GM18498 (cell line): ENCODE results near the gene MRC1.
"Not testable (repeated sequence)": the region's sequence is repeated elsewhere in the genome, so short reads cannot be mapped to it uniquely, and the experiment has no call there.

Source experiments
- ATAC-seq: cut with Tn5 transposase; IDR thresholded peaks from one replicate; pipeline ENCODE4 v1.9.1; 2021; ENCODE audit warnings: mild to moderate bottlenecking, moderate library complexity; ENCODE audit not compliant: unreplicated experiment

The MRC1 gene

DNA sequence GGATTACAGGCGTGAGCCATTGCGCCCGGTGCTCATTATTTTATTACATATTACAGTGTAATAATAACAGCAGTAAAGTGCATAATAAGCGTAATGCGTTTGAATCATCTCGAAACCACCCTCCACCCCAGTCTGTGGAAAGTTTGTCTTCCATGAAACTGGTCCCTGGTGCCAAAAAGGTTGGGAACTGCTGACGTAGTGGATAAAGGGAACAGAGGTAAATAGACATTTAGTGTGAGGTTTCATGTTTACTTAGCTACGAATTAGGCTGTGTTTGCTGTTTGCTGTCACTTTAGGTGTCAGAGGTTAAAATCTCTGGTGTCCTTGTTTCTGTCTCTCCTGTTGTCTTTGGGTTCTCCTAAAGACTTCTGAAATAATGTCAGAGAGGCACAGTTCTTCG, 82.3 kb downstream of the MRC1 start:
- no peak for ATAC-seq

DNA sequence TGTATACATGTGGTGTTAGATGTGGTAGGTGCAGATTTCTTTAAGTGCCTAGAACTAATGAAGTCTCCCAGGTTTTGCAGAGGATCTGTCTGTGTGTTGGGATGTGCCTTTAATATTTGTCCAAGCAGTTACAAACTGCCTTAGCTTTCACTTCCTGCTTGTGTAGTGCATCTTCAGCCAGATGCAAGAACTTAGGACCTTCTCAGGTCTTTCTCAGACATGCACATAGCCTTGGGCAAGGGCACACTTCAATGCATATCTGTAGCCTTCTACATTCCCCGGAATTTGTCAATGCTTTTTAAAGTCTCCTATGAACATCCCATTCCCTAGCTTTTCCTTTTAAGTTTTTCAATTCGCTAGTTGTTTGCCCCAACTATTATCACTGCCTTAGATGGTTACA, 95.4 kb downstream of the MRC1 start:
- no peak for ATAC-seq

DNA sequence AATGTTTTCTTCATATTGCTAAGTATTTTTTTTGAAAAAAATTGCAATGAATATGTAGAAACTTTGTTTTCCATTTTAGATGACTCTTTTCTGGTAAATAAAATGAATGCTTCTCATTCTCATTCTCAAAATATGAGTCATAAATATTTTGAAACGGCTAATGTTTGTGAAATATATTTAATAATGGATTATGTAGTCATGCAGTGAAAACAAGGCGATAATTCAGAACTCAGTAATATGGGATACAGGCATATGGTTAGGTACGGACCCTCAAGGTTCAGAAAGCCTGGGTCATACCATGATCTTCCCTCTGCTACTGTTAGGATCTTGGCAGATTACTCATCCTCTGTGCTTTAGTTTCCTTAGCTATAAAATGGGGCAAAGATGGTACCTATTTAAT, 96.3 kb downstream of the MRC1 start:
- ATAC-seq = no peak

DNA sequence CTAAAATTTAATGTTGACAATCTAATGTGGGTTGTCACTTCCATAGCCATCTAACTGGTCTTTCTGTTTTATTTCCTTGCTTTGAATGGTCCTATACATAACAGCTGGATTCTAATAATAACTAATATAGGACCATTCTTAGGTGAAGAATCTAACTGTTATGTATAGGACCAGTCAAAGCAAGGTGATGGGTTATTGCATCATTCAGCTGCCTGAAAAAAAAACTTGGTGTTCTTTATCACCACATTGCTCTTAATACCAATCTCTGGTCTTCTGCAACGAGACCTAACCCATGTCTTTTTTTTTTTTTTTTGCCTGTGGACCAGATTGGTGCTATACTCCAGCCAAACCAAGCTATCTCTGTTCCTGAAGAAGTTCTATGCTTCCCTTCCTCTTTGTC, 96.9 kb downstream of the MRC1 start:
- ATAC-seq = no peak

DNA sequence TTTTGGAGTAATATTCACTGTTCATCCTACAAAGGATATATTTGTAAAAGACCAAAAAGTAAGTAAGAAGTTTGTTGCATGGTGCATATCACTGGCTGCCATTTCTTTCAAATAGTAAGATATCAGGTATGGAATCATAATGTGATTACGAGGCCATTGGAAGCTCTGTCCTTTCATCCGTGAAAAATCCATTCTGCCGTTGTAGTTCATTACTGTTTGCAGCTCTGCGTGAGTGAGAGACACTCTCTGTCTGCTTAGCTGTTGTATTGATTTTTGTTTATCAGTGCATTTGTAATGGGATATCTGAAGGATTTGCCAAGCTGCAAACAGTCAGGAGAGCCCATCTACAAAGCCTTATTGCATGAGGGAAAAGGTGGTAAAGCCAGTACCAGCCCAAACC, 98.5 kb downstream of the MRC1 start:
- no peak for ATAC-seq

DNA sequence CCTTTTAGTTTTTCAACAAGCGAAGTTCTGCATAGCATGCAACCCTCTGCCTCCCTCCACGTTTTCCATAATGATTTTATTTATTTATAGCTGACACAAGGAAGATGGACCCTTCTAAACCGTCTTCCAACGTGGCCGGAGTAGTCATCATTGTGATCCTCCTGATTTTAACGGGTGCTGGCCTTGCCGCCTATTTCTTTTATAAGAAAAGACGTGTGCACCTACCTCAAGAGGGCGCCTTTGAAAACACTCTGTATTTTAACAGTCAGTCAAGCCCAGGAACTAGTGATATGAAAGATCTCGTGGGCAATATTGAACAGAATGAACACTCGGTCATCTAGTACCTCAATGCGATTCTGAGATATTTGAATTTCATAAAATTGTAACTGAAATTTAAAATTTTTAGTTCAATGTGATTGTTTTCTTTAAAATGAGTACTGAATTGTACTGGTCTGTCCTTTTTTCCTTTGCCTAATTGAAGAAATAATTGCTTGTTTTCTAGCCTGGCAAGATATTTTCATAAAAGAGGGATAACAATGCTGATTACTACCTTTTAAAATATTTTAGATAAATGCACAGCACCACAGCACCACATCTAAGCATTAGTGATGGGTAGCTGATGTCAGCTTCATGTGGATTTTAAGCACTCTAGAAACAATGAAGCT, 101.1 kb downstream of the MRC1 start:
- no peak for ATAC-seq

DNA sequence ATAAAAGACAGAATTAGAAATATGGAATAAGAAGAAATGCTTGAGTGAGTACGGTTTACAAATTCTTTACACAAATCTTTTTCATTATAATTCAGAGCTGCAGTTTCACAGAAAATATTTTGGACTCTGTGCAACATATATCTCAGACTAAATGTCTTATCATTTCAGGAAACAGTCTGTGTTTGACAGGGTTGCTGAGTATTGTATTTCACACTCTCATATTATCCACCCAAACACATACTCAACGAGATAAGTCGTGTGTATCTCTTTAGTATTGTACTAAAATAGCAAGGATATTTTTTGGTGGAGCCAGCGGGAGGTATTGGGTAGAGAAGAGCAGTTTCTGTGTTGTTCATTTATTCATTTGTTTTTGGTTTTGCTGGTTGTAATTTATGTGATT, 103.6 kb downstream of the MRC1 start:
- no peak for ATAC-seq

DNA sequence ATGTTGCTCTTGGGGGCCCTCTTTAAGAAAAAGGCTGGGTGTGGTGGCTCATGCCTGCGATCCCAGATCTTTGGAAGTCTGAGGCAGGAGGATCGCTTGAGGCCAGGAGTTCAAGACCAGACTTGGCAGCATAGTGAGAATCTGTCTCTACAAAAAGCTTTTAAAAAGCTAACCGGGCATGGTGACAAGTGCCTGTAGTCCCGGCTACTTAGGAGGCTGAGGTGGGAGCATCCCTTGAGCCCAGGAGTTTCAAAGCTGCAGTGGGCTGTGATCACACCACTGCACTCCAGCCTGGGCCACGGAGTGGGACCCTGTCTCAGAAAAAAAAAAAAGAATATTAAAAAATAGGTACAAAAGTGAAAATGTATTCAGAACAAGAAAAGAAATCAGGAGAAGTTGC, 104.5 kb downstream of the MRC1 start:
- ATAC-seq = no peak

DNA sequence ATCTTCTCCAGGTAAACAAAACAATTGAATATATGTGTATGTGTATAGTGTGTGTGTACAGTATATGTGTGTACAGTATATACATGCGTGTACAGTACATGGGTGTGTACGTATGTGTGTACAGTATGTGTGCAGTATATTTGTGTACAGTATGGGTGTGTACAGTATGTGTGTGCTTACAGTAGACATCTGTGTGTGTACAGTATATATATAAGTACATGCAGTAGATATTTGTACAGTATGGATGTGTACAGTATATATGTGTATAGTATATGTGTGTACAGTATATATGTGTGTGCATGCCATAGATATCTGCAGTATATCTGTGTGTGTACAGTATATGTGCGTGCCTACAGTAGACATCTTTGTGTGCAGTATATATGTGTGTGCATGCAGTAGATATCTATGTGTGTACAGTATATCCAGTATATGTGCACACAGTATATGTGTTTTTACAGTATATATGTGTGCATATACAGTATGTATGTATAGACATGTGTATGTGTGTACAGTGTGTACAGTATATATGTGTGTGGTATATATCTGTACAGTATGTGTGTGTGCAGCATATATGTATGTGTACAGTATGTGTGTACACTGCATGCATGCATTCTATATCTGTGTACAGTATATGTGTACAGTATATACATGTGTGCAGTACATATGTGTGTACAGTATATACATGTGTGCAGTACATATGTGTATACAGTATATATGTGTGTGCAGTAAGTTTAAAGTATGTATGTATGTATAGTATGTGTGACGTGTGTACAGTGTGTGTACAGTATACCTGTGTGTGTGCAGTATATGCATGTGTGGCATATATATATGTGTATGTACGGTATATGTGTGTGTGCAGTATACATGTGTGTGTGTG, 105.3 kb downstream of the MRC1 start:
- no peak for ATAC-seq

DNA sequence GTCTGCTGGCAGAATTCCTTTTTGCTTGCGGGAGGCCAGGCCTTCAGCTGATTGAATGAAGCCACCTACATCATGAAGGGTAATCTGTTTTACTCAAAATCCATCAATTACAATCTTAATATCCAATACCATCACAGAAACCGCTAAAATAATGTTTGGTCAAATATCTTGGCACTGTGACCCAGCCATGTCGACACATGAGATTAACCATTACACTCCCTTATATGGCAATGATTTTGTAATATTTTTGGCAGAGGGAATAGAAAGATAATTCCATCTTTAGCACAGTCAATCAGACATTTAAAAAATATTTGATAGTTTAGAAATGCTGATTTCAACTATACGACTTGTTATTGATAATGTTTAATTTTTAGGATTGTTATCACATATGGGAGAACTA, 106.0 kb downstream of the MRC1 start:
- ATAC-seq = no peak

DNA sequence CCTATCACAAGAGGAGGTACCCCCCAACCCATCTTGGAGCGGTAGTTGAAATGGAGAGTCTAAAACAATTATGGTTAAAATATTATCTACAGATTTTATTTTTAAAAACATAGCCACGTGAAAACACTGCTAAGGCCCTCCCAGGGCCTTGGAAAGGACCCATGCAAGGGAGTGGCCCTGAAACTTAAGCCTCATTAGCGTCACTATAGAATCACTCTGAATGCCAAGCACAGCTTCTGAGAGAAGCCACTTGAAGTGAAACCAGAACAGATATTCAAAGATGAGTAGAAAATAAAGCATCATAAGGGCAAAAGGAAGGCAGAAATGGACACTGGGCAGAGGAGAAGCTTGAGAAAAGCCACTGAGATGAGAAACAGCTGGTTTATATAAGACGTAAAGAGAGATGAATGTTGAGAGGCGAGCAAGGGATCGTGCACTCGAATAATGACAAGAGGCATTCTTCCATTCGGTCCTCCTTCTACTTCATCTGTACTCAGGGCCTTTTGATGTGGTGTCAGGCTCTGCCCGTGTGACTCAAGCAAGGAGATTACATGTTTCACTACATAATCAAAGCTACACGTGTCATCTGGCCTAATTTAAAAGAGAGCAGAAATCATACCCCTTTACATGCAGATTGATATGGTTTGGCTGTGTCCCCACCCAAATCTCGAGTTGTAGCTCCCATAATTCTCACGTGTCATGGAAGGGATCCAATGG, 109.2 kb downstream of the MRC1 start:
- ATAC-seq = no peak

DNA sequence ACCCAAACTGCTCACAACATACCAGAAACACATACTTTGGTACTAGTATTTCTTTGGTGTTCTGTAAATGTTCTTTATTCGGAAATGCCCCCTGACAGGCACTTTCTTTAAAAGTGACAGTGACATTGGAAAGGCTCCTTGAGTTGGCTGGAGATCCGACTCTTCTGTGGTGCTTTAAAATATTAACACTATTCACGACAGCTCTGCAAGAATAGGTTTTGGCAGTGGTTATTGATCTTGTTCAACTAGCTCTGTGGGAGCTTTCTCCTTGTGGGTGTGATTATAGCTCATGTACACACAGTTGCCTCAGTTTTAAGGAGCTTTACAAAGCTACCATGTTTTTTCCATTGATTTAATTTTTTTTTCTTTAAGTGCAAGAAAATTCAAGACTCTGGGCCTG, 112.2 kb downstream of the MRC1 start:
- no peak for ATAC-seq

DNA sequence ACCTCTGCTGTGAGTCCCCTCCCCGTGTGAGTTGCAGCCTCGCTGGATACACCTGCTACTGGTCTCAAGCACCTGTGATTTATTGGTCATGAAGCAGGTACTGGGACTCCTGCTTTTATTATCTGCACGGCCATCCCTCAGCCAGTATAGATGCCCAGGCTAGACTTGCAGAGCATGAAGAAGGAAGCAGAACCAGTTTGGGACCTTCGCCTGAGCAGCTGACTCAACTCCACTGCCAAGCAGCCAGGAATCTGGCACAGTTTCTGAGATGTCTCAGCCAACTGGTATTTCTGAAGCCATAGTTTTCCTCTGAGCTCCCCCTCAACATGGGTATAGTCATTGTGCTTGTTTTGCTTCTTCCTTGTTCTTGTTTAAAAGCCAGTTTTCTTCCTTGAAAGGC, 114.6 kb downstream of the MRC1 start:
- no peak for ATAC-seq

DNA sequence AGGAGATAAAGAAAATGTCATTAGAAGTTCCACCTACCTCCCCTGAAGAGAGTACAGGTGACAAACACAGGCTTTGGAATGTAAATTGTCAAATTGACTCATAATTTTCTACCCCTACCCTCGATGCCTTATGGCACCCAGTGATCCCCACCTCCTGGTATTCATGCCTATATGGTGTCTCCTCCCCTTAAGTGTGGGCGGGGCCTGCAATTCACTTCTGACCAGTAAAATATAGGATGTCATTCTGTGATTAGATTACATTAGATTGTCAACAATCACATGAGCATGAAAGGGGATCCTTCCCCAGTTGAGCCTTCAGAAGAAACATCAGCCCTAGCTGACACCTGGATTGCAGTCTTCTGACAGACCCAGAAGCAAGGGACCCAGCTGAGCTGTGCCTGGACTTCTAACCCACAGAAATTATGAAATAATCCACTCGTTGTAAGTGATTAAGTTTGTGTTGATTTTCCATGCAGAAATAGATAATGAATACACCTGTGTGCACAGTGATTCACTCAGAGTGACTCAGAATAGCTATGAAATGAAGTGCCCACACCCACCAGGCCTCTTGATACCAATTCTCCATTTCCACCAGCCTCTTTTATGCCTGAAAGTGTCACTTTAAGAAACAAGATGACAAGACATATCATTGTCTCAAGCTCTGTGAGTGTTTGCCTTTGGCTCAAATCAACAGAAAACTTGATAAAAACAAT, 134.0 kb downstream of the MRC1 start:
- no peak for ATAC-seq

DNA sequence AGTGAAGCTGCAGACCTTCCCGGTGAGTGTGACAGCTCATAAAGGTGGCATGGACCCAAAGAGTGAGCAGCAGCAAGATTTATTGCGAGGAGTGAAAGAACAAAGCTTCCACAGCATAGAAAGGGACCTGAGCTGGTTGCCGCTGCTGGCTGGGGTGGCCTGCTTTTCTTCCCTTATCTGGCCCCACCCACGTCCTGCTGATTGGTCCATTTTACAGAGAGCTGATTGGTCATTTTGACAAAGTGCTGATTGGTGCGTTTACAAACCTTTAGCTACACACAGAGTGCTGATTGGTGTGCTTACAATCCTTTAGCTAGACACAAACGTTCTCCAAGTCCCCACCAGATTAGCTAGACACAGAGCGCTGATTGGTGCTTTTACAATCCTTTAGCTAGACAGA, 141.1 kb downstream of the MRC1 start:
- ATAC-seq = not testable (repeated sequence)

DNA sequence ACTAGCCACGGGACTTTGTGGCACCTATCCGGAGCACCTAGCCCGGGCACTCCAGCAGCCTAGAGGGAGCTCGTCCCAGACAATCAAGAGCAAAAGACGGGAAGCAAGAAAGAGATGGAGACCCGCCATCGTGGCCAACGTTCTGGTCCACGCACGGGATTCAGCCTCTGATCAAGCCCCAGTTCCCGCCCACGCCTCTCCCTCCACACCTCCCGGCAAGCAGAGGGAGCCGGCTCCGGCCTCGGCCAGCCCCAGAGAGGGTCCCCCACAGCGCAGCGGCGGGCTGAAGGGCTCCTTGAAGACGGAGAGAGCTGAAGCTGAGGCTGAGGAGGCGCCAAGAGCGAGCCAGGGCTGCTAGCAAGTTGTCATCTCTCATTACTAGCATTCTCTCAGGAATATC, 141.6 kb downstream of the MRC1 start:
- ATAC-seq = no peak

DNA sequence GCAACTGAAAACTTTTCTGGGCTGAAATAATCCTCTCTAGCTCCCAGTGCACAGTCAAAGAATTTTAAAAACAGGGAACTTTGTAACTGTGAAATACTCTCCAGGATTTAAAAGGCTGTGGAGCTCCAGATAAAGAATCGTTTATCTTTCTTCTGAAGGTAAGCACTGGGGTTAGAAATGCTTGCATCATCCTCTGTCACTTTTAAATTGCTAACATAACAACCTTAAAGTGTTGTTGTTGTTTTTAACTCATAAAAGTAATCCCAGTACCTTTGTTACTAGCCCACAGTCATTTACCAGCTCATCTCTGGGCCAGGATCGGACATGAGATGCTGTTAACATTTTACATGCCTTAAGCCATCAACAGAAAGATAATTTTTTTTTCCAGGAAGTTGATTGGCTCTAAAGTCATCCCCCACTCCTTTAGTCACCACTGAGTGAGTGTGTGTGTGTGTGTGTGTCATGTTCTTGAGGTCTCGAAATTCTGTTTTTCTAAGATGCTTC, 142.8 kb downstream of the MRC1 start, which contains the start of gene SLC39A12:
Gene SLC39A12 (plus strand): TSS at position 51 of the 504 bp plus-strand sequence. CDS start 1,359 bp downstream, outside the sequence.
- ATAC-seq = no peak

DNA sequence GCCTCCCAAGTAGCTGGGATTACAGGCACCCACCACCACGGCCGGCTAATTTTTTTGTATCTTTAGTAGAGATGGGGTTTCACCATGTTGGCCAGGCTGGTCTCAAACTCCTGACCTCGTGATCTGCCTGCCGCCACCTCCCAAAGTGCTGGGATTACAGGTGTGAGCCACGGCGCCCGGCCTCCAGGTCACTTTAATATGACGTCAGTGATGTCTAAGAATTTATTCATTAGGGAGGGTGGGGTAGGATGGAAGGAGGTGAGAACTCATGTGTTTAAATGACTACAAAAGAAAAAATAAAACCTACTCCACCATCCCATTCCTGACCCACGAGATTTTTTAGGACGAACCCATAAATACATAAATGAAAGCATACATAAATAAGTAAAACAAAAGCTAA, 145.2 kb downstream of the MRC1 start:
- not testable (repeated sequence) for ATAC-seq

DNA sequence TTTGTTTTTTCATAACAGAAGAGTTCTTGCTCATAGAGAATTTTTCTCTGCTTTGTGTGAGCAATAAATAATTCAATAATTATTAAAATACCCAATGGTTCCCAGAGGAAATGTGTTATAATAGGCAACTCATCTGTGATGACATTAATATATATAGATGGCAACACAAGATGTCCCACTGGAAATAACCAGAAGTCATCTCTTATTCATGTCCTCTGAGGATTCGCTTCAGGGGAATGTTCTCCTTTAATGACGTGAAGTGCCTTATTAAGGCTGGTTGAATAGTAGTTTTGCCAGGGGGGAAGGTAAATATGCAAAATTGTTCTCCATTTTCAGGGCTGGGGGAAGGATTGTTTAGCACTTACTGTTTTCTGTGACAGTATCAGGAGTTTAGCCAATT, 145.7 kb downstream of the MRC1 start:
- no peak for ATAC-seq

DNA sequence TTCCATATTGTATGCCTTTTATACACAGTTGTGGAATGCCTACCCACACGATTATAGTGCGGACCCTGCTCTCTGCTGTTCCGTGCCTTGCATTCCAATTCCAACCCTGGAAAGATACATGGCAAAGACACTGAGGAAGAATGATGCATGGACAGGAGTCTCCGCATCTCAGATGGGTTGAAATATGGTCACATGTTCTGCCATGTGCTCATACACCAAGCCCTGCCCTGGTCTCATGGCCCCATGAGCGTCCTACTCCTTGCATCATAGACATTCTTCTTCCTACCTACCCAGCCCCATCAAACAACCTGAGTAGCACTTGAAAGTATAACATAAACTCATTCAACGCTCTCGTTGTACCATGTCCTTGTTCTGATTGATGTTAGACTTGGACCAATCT, 148.9 kb downstream of the MRC1 start:
- ATAC-seq = no peak

DNA sequence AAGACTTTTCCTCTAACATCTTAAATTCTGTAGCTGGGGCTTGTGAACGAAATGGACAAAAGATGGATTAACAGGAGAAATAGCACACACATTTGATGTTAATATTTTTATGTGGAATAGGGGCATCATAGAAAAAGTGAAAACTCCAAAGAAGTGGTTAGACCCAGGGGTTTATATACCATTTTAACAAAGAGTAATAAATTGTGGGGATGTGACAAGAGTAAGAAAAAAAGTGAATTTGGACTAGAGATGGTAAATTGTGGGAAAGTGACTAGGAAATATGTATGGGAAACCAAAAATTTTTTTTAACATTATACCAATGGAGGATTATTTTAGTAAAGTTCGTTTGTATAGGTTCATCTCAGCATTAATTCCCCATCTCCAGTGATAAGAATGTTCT, 150.7 kb downstream of the MRC1 start:
- no peak for ATAC-seq
